Measurements from ENCODE around the gene SPSB1. TPM values are rescaled to one million over a fixed set of nuclear protein-coding genes. Genes with fewer than 3 reads are reported as not detected.

The SPSB1 gene
- total RNA-seq, 1 donor from 2014 or later, result 34.7 TPM

DNA sequence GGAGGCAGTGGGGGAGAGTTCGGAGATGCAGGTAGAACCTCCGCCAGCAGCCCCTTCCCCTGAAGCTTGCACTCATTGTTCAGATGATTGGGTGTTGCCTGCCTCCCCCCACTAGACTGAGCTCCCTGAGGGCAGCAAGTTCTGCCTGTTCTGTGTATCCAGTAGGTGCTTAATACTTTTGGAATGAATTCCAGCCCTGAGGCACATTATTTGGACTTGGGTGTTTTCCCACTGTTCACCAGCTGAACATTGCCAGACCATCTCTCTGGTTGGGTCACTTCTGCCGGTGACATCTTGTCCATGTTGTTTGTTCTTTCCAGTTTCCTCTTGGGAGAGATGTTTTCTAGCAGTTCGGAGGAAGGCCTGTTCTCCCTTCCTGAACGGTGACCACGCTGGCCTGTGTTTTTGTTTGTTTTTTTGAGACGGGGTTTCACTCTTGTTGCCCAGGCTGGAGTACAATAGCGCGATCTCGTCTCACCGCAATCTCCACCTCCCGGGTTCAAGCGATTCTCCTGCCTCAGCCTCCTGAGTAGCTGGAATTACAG is 48.7 kb downstream of the SPSB1 start:
- DNase-seq (ENCODE audit: low read depth), result no peak

DNA sequence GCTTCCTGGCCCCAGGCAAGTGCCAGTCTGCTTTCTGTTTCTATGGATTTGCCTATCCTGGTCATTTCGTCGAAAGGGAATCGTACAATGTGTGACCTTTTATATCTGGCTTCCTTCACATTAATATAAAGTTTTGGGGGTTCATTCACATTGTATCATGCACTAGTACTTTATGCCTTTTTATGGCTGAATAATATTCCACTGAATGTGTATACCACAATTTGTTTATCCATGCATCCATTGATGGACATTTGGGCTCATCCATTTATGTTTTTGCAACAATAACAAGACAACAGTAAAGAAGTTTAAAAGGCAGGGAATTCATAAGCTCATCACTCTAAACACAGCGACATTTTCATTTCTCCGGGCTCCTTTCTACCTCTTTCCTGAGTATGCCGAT is 50.6 kb downstream of the SPSB1 start:
- DNase-seq (ENCODE audit: low read depth), result no peak

DNA sequence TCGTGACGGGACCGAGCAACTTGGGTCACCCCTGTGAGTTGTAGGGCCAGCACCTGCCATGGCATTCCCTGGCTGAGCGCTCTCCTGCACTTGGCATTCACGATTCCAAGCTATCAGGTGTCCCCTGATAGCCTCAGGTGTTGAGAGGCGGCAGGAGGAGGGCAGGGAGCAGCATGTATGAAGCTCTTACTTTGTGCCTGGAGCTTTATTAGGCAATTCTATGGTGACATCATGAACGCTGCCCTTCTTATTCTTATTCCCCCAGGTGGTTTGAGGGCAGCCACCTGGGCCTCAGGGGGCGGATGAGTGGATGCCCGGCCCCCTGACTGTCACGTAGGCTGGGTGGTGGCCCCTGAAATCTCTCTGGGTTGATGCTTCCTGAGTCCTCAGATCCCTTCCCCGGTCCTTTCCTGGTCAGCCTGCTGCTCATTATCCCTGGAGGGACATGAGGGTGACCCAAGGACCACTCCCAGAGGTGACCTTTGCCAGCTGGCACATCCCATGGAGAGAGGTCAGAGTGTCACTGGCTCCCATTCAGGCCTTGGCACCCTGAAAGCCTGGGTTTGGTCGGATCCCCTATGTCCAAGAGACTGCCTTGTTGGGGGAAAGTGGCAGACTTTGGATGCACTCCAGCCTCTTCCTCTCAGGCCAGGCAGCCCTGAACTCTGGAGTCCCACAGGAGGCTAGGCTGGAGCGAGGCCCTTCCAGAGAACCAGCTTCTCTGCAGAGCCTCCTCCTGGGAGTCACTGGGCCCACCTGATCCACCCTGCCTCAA is 51.9 kb downstream of the SPSB1 start:
- no peak for DNase-seq (ENCODE audit: low read depth)

DNA sequence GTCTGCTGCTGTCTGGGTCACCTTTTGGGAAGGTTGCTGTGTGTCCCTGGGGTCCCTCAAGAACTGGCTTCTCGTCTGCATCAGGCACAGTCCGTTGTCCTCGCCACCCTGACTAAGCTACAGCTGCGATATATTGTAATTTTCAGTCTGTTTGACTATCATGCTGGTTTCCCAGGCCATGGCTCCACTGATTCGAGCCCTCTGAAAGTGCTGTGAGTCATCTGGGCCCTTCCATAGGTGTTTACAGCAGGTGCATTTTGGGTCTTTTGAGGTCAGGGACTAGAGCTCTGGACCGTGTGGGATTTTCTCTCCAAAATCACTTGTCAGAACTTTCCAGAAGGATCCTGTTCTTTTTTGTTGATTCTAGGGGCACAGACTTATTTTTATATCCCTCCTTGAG is 52.8 kb downstream of the SPSB1 start:
- no peak for DNase-seq (ENCODE audit: low read depth)

DNA sequence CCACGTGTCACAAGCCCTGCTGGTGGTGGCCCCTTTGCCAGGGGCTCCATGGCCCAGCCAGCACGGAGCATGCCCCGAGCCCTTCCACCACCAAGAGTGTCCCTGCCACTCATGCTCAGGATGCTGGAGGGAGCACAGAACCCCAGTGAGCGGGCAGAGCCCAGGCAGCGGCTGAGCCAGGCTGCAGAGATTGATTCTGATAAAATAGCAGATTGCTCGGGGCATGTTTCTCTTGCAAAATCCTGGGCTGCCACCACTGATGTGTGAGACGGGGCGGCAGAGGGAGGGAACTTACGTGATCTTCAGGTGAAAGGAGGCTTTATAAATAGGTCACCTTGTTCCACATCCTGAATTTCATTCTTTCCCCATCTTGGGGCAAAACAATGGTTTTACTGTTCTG is 53.2 kb downstream of the SPSB1 start:
- no peak for DNase-seq (ENCODE audit: low read depth)

DNA sequence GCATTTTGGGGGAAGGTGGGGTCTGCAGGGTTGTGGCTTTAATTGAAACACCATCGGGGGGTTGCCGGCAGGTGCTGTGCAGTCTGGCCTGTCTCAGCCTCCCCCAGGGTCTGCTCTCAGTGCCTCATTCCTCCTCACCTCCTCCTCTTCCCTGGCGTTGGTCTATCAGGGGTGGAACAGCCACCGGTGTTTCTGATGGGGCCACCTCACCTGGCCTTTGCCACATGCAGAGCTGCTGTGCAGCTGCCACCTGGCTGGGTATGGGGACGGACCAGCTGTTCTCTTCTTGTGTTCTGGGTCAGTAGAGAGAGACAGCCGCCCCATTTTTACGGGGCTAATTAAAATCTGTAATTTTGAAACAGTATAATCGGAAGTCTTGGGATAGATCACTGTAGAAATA is 53.9 kb downstream of the SPSB1 start:
- DNase-seq (ENCODE audit: low read depth), result no peak

DNA sequence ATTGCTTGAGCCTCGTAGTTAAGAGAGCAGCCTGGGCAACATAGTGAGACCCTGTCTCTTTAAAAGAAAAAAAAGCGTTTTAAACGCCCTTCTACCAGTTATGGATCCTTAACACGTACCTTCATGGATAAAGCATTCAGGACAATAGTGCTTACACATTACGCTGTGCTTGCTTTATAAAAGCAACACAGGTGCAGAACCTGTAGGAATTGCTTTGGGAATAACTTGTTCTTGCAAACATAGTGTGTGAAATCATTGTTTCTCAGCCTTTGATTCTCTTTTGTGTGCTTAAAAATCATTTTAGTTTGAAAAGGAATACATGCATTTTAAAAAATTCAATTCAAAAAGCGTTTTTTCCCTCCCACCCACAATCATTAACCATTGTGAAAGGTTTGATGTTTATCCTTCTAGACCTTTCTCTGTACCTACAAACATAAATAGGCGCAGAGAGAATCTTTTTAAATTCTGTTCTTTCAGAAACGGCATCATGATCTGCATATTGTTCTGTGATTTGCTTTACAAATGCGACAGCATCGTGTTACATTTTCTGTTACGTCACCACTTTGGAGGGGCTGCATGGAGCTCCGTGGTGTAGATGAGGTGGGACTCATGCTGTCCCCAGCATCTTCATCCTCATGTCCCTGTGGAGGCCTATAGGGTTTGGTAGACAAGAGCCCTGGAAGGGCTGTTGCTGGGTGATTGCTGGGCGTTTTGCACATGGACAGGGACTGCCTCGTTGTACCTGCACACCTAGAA is 54.6 kb downstream of the SPSB1 start:
- DNase-seq (ENCODE audit: low read depth), result no peak

DNA sequence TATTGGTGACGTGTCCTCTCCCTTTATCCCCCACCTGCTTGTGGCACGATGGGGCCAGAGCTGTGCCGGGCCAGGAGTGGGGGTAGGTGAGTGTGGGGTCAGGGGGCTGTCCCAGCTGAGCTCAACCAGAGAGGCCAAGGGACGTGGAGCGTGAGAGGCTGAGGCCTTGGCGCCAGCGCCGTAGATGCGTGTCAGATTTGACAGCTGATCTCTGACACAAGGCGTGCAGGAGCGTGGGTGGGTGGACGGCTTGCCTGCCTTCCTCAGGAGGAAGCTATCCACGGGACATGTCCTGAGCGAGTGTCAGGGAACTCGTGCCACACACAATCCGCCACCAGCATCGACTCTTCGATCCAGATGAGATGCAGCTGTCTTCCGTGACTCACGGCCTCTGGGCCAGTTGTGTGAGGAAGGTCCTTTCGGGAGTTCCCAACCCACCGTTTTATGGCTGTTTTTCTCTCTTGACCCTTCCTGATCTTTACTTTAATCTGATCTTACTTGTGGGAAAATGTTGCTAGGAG is 56.7 kb downstream of the SPSB1 start:
- no peak for DNase-seq (ENCODE audit: low read depth)

DNA sequence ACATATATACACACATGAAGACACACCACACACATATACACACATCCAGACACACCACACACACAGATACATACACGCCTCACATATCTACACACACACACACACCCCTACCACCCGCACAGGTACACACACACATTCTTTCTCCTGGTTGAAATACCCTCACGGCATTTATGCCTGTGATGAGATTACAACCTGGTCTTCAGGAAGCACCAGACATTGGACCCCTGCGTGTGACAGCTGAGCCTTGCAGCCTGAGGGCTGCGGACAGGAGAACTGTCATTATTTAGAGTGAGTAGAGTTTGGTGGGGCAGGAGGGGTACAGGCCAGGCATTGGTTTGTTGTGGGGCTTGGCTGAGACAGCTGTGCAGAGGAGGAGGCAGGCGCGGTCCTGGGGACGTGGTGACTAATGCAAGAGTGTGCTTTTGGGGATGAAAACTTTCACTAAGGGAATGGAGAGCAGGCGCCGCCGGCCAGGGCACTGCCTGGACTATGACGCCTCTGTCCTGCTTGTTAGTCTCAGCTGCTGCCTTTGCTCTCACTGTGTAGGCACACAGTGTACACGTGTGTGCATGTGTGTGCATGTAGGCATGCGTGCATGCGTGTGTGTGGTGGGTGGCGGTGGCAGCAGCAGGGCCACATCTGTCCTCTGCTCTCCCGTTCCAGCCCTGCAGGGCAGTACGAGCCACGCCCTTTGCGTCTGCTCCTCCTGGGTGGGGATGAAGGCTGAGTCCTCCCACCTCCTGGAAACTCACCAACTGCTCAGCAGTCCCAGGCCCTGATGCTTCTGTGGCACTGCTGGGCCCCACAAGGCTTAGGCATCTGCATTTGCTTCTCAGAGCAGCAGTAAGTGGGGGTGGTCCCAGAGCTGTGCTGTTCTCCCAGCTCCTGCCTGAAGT is 57.6 kb downstream of the SPSB1 start:
- DNase-seq (ENCODE audit: low read depth), result no peak

DNA sequence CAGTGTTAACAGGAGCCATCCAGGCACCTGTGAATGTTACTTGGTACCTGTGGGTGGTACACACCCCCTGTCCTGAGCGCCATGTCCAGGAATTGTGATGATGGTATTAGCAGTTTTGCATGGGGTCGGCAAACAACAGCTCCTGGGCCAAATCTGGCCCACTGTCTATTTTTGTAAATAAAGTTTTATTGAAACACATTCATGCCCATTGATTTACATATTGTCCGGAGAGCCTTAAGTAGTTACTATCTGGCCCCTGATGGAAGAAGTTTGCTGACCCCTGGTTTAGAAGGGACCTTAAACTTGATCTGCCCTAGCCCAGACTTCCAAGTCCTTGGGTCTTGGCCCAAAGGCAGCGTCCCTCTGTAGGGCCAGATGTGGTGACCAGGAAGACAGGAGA is 58.3 kb downstream of the SPSB1 start:
- DNase-seq (ENCODE audit: low read depth), result no peak

DNA sequence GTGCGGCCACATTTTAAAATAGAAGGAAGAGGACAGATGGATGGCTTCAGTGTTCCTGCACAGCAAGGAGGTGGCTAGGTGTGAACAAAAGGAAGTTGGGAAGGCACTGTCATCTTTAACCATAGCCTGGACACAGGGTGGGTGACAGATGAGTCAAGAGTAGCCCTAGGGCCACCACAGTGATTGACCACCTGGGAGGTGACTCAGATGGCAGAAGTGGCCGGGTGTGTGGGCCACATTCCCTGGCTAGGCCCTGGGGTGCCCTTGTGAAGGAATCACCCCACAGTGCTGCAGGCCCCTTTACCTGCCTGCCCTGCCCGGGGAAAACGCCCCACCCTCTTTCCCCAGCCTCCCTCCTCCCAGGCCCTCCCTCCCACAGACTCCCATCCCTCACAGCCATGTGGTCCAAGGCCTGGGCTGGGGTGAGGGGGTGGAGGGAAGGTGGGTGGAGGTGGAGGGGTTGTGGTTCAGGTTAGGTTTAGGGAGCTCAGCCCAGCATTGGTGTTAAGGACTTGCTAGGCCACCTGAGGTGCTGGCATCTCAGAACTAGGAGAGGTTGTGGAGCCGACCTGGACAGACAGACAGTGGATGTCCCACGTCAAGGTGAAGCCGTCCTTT is 59.1 kb downstream of the SPSB1 start:
- DNase-seq (ENCODE audit: low read depth), result no peak

DNA sequence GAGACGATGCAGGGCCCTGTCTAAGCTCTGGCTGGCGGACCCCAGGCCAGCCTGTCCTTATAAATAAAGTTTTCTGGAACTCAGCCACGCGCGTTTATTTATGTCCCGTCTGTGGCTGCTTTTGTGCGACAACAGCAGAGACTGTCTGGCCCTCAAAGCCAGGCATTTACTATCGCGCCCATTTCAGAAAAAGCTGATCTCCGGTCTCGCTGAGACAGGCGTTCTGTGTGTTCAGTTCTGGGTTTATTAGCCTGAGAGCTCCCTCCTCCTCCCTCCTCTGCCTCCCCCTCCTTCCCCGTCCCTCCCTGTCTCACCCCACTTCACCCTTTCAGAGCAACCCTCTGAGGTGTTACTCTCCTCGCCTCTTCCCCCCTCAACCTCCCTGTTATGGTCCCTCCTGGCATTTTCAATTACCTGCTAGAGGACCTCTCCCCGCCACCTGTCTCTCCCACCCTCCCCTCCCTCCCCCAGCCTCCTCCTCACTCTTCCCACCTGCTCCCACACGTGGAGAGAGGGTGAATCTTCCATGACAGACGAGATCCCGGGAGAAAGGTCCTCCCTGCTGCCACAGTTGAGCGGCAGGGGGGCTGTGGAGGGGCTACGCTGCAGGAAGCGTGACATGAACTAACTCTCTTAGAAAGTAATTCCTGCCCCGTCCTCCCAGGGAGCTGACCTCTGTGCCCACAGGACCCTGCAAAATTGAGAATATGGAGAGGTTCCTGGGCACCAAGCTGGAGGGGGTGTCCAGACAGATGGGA is 59.9 kb downstream of the SPSB1 start:
- DNase-seq (ENCODE audit: low read depth), result no peak

DNA sequence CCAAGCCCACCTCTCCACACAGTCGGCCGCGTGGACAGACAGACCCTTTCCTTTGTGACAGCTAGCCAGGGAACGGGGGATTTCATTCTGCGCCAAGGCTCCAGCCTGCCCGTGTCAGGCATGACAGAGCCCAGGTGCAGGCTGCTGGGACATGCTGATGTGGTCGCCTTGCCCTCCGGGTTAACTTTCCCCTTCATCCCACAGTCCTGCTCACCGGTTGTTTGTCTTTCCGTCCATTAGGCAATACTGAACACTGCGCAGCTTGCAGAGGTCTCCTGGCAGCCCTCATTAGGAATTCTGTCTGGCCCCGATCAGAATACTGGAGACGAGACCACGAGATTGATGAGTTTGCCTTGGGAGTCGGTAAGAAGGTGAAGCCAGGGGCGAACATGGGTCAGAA is 62.8 kb downstream of the SPSB1 start:
- no peak for DNase-seq (ENCODE audit: low read depth)

DNA sequence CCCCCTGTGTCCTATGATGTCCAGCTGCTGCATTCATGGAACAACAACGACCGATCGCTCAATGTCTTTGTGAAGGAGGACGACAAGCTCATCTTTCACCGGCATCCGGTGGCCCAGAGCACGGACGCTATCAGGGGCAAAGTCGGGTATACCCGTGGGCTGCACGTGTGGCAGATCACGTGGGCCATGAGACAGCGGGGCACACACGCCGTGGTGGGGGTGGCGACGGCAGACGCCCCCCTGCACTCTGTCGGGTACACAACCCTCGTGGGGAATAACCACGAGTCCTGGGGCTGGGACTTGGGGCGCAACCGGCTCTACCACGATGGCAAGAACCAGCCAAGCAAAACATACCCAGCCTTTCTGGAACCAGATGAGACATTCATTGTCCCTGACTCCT is 63.3 kb downstream of the SPSB1 start:
- no peak for DNase-seq (ENCODE audit: low read depth)

DNA sequence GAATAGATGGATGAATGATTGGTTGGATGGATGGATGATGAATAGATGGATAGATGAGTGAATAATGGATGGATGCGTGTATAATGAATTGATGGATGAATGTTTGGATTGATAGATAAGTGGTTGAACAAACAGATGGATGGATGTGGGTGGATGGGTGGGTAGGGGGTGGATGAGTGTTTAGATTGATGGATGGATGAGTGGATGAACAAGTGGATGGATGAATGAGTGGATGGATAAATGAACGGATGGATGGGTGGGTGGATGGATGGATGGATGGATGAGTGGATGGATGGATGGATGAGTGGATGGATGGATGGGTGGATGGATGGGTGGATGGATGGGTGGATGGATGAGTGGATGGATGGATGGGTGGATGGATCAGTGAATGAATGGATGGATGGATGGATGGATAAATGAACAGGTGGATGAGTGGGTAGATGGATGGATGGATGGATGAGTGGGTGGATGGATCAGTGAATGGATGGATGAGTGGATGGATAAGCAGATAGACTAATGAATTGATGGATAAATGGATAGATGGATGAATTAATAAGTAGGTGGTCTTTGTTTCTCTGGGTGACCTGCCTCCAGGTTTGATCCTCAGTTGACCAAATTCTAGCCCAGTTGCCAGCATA is 64.3 kb downstream of the SPSB1 start:
- no peak for DNase-seq (ENCODE audit: low read depth)

DNA sequence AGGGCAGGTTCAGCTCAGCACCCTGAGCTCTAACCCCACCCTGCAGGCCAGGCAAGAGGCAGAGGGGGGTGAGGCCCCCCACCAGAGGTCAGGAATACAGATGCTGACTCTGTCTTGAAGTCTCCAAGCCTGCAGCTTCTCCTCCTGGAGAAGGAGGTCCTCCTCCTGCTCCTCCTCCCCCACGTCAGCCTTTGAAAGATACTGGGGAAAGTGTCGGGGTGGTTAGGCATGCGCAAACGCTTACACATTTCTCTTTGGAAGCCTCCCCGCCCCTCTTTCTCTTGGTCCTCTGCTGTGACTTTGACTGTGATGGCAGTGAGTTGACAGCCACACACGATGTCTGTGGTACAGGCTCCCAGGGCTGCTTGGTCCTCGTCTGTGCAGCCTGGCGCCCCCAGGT is 65.3 kb downstream of the SPSB1 start:
- no peak for DNase-seq (ENCODE audit: low read depth)

DNA sequence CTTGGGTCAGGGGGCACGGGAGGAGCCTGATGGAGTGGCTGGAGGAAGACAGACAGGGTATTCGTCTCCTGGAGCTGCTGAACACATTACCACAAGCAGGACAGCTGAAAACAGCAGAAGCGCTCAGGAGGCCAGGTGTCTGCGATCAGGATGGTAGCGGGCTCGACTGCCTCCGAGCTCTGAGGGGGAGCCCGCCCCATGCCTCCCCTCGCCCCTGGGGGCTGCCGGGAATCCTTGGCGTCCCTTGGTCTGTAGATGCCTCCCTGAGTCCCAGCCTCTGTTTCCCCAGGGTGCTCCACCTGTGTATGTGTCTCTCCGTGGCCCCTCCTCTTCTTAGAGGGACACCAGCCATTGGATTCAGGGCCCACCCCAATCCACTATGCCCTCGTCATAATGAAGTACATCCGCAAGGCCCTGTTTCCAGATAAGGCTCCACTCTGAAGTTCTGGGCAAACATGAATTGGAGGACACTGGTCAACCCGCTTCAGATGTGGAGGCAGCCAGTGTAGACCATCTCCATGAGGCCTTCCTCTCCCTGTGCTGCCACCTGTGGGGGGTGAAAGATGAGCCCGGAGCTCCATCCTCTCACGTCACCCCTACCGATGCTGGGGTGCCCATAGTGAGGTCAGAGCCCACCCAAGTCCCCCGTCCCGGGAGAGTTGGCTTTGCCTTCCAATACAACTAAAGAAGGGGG is 67.8 kb downstream of the SPSB1 start:
- DNase-seq (ENCODE audit: low read depth), result no peak

DNA sequence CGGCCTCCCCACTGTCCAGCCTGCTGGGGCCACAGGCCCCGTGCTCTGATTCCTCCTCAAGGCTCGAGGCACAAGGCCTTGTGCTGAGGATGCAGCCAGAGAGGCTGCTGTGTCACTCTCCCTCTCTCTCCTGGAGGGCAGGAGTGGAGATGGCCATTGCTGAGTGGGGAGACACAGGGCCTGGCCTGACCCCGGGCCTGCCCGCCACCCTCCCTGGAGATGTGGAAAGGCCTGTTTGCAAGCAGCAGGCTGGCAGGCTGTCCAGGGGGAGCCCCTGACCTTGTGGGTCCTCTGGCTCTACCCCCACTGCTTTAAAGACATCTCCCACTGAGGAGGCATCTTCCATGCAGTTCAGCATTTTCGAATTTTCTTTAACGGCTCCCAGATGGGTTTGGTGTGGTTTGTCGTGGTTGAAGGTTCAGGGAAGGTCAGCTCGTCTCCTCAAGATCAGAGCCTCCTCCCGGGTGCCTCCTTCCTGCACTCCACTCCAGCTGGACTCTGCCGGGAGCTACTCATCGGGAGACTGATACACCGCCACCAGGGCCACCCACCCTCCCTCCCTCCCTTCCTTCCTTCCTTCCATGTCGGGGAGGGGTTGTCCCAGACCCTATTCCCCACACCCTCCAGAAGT is 69.1 kb downstream of the SPSB1 start:
- no peak for DNase-seq (ENCODE audit: low read depth)

DNA sequence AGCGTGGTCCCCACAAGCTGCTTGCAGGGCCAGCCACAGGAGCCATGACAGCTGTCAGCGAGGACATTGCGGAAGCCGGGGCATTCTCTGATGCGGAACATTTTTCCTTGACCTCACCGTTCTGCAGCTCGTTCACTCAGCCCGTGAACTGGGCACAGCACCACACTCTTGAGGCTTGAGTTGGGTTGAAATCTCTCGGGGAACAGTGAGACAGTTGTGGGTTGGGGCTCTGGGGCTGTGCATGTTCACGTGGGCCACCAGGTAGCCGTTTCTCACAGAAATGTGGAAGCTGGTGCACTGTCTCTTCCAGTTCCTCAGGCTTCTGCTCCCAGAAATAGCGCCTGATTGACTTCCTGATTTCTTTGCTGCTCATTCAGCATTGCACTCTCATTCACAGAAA is 69.8 kb downstream of the SPSB1 start:
- no peak for DNase-seq (ENCODE audit: low read depth)

All from renal cortical epithelial cell (primary cell).